Chondrocyte (in vitro differentiated cells): ENCODE results near the gene ETF1. TPM values are rescaled to one million over a fixed set of nuclear protein-coding genes. Genes with fewer than 3 reads are reported as not detected.

Experiments
- DNase-seq: peaks from one replicate; pipeline ENCODE4 v3.0.0; 2021; ENCODE audit warnings: mixed read lengths, low spot score
- H3K27ac Mint-ChIP-seq: one replicate; pipeline ENCODE4 v1.8.0; 2021; ENCODE audit warnings: mild to moderate bottlenecking, moderate library complexity, mixed read lengths; ENCODE audit not compliant: unreplicated experiment
- H3K27me3 Mint-ChIP-seq: 2 replicates; pipeline ENCODE4 v1.8.0; 2021; ENCODE audit warnings: low read depth, mixed read lengths
- H3K36me3 Mint-ChIP-seq: 2 replicates; pipeline ENCODE4 v1.8.0; 2021; ENCODE audit warnings: low read depth, mixed read lengths
- H3K4me1 Mint-ChIP-seq: 2 replicates; pipeline ENCODE4 v1.8.0; 2021; ENCODE audit warnings: low read depth, mild to moderate bottlenecking, mixed read lengths
- H3K4me3 Mint-ChIP-seq: one replicate; pipeline ENCODE4 v1.8.0; 2021; ENCODE audit warnings: mild to moderate bottlenecking, moderate library complexity, mixed read lengths; ENCODE audit not compliant: unreplicated experiment
- H3K9me3 Mint-ChIP-seq: 2 replicates; pipeline ENCODE4 v1.8.0; 2021; ENCODE audit warnings: low read depth, mixed read lengths
- CTCF ChIP-seq: fragments of 200-600 bp; sonication (generic); IDR thresholded peaks from 2 replicates; pipeline ENCODE4 v1.5.0; 2021; ENCODE audit warnings: antibody characterized with exemption, mild to moderate bottlenecking, moderate library complexity
- long read RNA-seq: library from polyadenylated mRNA; stranded (forward); transcript quantifications from one replicate; pipeline ENCODE4 v2.0.0, GENCODE V29; 2021
- total RNA-seq: library from RNA; stranded (reverse); gene quantifications from 3 replicates; pipeline ENCODE4 v1.2.1, GENCODE V29; 2021

ETF1 gene
- total RNA-seq = 85.2 to 92.1 TPM (median 88.6 TPM) in 3 replicates
- long read RNA-seq, transcript ETF1-201 (11 exons, 3,742 nt) = major isoform, 72 of 91 reads
- long read RNA-seq, partial matches to known transcripts = 12 of 91 reads
- long read RNA-seq, other reads (novel, unspliced or antisense) = 7 of 91 reads

DNA sequence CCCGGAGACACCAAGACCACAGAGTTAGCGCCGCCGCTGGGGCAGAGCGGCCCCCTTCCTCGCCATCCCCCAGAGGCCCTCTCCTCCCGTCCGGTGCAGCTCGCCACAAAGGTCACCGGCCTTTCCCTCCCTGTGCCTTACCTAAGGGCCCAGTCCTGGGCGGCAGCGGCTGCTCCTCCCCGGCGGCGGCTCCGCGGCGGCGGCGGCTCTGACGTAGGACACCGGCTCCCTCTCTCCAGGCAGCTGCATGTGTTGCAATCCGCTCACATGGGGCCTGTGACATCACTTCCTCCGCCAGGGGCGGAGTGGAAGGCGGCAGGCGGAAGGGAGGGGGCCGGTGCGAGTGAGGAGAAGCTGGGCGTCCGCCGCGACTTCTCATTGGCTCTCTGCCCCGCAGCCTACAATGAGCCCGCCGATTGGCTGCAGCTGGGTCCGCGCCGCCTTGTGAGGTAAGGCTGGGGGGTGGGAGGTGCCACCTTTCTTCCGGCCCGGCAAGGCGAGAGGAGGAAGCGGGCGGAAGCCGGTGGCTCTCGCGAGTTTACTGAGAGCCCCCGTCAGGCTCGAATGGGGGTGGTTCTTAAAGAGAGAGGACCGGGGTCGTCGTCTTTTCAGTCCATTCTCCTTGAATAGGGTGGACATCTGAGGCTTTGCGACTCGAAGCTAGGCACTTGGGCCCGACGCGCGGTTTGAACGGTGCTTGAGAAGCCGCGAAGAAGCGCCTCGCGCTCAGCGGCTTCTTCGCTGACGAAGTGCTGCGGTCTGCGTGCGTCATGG lies at the start of gene ETF1:
Gene ETF1 (minus strand): TSS at position 281 of the 774 bp plus-strand sequence. CDS start 318 bp downstream, outside the sequence.
- DNase-seq = peak; percentile 100
- no peaks in the 10 kb centered on the region for H3K9me3 Mint-ChIP-seq
- no peak for TF ChIP-seq CTCF
- peak within 1 kb of the TSS; percentile 100 for H3K27ac Mint-ChIP-seq
- H3K36me3 Mint-ChIP-seq = no peaks in the 10 kb centered on the region
- H3K27me3 Mint-ChIP-seq = no peaks in the 10 kb centered on the region
- H3K4me3 Mint-ChIP-seq = peak within 1 kb of the TSS; percentile 98
- peaks cover 52% of the 10 kb centered on the region for H3K4me1 Mint-ChIP-seq

DNA sequence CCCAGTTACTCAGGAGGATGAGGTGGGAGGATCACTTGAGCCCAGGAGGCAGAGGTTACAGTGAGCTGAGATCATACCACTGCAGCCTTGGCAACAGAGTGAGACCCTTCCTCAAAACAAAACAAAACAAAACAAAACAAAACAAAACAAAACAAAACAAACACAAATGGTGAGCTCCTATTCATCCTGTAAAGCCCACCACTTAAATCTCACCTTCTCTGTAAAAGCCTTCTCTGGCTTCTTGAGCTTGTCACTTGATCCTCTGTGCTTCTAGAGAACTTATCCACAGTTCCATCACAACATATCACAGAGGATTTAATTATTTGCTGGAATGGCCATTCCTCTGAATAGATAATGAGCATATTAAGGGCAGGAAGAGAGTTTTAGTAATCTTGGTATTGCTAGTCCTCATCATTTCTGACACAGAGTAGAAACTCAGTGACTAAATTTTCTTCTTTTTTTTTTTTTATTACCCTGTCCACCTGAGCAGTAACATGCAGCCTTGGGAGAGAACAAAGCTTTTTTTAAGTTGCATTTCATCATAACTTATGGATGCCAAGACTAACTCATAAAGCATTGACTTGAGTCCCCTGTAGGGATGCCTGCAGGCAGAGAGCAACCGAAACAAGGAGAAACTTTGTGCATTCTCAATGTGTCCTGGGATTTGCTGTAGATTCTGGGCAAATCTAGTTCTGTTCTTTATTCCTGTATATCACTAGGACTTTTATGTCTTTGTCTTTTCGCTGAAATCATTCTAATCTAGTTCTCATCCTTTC lies 45.2 kb upstream of the ETF1 start:
- TF ChIP-seq CTCF = no peak
- no peak for DNase-seq
- Mint-ChIP-seq H3K4me1 (no peaks in the 10 kb centered on the region), H3K4me3 (no peak overlapping the region), H3K27me3 (no peaks in the 10 kb centered on the region), H3K36me3 (no peaks in the 10 kb centered on the region), H3K9me3 (no peaks in the 10 kb centered on the region), H3K27ac (no peak overlapping the region)

DNA sequence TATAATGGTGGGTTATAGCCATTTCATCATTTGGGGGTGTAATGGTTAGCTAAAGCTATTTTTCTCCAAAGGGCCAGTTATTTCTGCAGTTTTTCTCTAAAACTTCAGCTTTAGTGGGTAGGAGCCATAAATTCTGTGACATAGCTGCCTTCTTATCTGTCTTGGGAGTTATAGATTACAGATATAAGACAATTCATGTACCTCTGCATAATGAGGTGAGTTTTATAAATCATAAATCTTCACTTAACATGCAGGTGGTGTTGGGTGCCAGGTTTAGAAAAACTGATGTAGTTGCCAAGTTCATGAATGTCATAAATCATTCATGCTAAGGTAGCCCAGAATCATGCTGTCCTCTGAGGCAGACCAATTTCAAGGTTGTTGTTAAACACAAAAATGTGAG lies 42.1 kb upstream of the ETF1 start:
- Mint-ChIP-seq H3K27me3 (no peaks in the 10 kb centered on the region), H3K4me3 (no peak overlapping the region), H3K27ac (no peak overlapping the region), H3K4me1 (no peaks in the 10 kb centered on the region), H3K9me3 (no peaks in the 10 kb centered on the region), H3K36me3 (no peaks in the 10 kb centered on the region)
- TF ChIP-seq CTCF = no peak
- no peak for DNase-seq

GRCh38 chr5:138583984-138584637 lies 41.1 kb upstream of the ETF1 start:
- no peak for DNase-seq
- Mint-ChIP-seq H3K9me3 (no peaks in the 10 kb centered on the region), H3K4me1 (peaks cover 3% of the 10 kb centered on the region), H3K36me3 (no peaks in the 10 kb centered on the region), H3K27me3 (no peaks in the 10 kb centered on the region), H3K4me3 (no peak overlapping the region), H3K27ac (no peak overlapping the region)
- TF ChIP-seq CTCF = no peak

DNA sequence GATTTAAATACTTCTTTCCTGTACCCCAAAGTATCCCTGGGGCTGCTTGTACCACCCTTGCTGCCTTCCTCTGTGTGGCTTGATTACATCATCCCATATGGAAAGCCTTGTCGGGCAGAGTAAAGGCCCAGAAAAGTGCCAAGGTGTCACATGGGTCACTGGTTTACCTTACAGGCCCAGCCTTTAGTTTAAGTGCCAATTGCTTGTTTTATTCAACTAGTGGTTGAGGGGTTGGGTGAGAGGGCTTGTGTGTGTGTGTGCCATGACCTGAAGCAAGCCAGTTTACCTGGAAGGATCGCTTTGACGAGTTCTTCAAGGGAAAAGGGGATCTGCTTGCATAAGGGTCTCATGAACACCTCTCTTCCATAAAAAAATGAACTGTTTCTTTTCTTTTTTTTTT lies 39.9 kb upstream of the ETF1 start:
- Mint-ChIP-seq H3K27ac (no peak overlapping the region), H3K36me3 (no peaks in the 10 kb centered on the region), H3K4me1 (peaks cover 3% of the 10 kb centered on the region), H3K9me3 (no peaks in the 10 kb centered on the region), H3K27me3 (no peaks in the 10 kb centered on the region), H3K4me3 (no peak overlapping the region)
- TF ChIP-seq CTCF = no peak
- DNase-seq = no peak
